Inflammatory macrophage treated with lipopolysaccharide for 1 hour (primary cell): ENCODE results near the gene FTCD.
"Not testable (repeated sequence)": the region's sequence is repeated elsewhere in the genome, so short reads cannot be mapped to it uniquely, and the experiment has no call there.

ENCODE experiments used
- DNase-seq, 2 donors: peaks; one replicate each; pipeline ENCODE4 v3.0.0-alpha.2; 2020 to 2022

The FTCD gene

DNA sequence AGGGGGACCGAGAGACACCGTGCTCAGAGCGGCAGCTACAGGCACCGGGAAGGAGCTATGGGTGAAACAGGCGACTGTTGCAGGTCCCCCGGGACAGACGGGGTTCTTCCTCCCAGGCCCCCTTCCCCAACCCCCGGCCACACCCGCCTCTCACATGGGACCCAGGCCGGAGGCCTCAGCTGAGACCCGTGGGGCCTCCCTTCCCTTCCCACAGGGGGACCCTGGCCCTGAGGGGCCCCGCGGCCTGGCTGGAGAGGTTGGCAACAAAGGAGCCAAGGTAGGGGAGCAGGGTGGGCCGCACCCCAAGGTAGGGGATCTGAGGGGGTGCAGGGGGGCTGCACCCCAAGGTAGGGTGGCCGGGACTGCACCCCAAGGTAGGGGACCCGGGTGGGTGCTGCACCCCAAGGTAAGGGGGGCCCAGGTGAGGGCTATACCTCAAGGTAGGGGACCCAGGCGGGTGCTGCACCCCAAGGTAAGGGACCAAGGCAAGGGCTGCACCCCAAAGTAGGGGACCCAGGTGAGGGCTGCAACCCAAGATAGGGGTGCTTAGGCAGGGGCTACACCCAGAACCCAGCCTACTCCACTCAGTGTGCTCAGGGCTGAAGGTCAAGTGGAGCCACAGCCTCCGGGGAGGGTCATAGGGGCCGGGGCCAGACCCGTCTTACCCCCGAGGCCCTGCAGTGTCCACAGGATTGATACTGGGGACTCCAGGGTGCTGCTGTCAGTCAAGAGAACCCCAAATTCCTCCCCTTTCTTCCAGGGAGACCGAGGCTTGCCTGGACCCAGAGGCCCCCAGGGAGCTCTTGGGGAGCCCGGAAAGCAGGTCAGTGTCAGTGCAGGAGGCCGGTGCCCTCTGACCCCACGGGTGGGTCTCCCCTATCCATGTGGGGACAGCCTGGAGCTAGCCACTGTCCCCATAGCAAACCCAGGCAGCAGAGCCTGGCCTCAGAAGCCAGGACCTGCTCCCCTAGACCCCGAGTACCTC is 34.8 kb downstream of the FTCD start:
- no peak for DNase-seq

DNA sequence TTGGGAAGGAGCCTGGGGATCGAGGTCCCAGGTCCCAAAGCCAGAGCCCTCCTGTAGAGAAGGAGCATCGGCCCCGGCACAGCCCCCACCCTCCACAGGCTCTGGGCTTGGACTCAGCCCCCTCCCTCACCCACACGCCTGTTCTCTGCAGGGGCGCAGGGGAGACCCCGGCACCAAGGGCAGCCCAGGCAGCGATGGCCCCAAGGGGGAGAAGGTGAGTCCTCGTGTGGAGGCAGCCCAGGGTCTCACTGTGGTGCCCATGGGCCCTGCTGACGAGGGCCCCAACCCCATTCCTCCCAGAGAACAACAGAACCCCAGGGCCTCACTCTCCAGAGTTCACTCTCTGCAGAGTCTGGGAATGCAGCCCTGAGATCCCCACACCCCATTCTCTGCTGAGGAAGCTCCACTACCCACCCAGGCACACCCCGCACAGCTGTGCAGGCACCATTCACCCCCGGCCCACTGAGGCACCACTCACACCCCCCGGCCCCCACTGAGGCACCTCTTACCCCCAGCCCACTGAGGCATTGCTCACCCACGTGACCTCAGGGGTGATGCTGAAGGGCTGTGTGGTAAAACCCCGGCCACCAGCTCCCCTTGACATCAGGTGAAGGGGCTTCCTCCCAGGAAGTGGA is 35.6 kb downstream of the FTCD start:
- no peak for DNase-seq

DNA sequence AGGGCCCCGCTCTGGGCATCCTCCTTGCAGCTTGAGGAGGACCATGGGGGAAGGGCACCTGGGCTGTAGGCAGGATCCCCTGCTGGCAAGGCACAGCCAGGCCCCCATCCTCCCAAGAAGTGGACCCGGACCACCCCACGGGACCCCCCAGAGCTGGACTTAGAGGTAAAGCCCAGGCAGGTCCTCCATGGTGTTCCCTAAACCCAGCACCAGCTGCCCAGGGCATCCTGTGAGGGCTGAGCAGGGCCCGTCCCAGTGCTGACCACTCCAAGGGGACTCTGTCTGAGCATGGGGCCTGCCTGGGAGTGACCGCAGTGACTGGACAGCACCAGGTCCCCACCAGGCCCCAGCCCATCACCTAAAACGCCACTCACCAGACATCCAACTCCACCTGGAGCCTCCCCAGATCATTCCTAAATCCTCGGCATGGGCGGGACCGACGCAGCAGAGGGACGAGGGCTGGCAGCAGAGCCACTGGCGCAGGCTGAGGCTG is 36.2 kb downstream of the FTCD start:
- no peak for DNase-seq

DNA sequence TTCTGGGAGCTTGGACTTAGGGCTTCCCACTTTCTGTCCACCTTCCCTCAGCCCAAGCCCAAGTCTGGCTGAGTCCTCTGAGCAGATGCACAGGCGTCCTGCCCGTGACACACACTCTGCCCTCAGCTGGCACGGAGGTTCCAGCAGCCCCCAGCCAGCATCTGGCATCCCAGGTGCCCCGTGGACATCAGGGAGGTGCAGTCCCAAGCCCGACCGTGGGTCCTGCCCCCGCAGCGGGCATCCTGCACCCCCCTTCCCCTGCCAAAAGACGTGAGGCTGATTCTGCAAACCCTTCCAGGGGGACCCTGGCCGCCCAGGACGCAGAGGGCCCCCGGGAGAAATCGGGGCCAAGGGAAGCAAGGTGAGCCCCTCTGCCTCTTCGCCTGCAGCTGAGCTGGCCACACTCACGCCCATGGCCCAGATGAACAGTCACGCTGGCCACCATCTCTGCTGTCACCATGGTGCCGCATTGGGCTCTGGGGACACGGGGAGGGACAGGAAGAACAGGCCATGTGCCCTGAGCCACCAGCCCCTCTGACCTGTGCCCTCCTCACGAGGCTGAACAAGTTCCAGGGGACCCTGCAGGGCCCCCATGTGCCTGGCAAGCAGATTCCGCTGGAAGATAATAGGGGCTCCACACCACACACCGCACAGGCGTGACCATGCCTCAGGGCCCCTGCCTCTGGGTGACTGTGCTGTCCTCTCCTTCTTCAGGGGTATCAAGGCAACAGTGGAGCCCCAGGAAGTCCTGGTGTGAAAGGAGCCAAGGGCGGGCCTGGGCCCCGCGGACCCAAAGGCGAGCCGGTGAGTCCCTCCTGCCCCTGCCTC is 36.8 kb downstream of the FTCD start:
- no peak for DNase-seq

DNA sequence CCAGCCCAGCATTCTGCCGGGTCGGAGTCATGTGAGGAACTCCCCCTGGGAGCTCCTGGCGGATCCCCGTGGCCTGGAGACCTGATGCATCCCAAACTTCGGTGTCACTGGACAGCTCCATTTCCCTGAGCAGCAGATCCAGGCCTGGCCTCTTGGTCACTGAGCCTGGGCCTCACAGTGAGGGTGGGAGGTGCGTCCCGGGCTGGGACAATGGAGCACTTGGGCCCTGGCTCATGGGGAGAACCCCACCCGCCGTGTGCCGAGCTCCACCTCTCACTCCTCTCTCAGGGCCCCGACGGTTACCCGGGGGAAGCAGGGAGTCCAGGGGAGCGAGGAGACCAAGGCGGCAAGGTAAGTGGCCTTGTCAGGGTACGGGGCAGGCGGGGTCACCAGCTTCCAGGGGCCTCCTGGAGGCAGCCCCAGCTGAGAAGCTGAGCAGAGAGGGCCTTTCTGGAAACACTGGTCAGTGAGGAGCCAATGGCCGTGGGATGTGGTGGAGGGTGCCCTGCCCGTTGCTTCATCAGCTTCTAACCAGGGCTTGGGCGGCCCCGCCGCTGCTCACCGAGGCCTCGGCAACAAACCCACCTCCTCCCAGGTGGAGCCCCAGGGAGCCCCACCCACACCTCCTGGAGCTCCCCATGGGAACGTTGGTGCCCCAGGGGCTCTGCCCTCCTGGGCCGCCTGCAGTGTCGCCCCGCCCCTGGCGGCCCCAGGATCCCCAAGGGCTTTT is 37.6 kb downstream of the FTCD start:
- no peak for DNase-seq

DNA sequence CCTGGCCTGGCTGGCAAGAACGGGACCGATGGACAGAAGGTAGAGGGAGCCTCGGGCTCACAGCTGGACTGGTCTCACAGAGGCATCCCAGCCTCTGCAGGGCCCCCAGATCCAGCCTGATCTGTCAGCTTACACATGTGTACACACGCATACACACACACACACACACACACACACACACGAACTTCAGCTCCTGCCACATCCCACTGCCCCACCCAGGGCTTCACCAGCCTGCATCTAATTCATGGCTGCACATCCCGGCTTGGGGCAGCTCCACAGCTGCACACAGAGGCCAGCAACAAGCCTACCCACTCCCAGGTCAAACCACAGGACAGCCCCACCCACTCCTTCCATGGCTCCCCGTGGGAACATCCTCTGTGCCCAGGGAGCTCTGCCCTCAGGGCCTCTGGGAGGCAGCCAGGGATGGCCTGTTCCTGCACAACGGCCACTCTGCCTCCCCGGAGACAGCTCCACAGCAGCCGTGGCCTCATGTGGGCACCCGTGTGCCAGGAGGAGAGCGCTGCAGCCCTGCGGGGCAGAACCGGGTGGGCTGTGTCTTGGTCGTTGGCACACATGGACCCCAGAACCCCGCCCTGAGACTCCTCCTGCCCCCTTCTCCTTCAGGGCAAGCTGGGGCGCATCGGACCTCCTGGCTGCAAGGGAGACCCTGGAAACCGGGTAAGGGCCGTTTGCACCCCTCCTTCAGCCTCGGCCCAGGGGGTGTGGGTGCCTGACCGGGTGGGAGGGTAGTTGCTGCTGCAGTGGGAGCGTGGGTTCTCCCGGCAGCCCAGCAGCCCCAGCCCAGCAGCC is 38.4 kb downstream of the FTCD start:
- no peak for DNase-seq

DNA sequence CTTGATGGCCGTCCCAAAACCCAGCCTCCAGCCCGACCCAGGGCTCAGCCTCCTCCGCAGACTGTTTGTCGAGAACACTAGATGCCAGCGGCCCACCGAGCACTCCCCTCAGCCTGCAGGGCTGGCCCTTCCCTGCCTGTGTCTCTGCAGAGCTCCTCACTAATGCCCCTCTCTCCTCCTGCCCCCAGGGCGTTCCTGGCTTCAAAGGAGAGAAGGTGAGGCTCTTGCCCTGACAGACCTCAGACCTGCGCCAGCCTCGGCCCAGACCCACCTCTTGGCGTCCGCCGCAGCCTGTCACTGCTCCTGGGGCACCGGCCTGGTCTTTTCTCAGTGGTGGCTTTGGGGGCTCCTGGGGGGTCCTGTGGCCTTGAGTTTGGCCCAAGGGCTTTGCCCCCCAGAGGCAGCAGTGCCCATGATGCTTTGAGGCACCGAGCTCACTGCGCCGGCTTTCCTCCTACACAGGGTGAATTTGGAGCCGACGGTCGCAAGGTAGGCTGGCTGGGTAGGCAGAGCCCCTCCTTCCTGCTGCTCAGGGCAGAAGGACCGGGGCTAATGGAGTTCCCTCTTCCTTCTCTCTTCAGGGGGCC is 39.1 kb downstream of the FTCD start:
- DNase-seq: no peak

DNA sequence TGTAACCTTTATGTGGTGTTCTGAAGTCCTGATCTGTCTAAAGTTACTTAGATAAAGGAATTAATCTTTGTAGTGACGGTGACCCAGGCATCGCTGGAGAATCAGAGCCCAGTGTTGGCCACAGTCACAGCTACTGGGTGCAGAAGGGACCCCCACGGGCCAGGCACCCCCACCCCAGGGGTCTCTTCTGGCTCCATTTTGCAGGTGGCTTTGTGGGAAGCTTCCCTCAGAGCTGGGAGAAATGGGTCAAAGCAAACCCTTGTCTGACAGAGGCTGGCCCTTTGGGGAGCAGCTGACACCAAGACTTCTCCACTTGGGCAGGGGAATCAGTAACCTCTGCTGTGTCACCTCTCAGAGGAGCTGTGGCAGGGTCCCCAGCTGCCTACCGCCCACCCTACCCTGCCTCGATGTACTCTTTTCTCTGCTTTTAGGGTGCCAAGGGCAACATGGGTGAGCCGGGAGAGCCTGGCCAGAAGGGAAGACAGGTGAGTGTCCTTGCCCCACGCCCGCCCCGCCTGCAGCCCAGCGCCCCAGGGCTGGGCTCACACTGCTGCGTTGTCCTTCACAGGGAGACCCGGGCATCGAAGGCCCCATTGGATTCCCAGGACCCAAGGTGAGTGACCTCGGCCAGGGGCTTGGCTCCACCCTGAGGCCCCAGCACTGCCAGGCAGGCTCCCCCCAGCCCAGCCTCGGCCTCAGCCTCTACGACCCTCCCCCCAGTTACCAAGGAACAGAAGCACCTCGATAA is 39.8 kb downstream of the FTCD start:
- no peak for DNase-seq

DNA sequence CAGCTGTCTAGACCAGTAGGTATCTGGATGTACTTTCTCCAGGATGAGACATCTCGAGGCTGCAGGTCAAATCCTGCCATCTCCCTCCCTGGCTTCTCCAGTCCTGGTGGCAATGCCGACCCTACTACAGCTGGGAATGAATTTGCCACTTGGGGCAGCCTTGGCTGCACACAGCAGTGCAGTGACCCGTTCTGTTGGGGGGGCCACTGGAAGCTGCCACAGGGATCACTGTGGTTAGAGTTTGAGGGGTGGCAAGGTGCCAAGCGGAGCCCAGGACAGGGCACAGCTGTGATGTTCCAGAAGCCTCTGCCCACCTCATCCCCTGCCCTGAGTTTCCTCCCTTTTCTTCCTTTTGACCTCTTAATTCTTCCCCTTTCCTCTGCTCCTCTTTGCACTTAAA is 40.4 kb downstream of the FTCD start:
- DNase-seq: no peak

DNA sequence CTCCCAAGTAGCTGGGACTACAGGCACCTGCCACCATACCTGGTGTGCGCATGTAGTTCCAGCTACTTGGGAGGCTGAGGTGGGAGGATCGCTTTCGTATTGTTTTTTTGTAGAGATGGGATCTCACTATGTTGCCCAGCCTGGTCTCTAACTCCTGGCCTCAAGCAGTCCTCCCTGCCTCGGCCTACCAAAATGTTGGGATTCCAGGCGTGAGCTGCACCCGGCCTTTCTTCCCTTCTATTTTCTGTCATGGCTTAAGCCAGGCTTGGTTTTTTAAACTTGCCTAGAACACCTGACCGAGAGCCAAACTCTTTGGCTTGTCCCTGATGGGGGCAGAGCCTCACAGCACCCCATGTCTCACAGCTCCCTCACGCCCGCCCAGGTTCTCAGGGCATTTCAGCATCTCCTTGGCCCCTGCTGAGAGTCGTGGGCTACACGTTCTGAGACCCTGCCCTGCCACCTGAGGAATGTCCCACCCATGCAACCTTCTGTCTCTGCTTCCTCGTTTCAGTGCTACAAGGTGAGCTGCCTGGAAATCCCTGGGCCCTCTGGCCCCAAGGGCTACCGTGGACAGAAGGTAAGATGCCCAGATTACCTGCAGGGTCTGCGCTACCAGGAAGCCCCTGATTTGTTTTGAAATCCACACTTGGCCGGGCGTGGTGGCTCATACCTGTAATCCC is 41.7 kb downstream of the FTCD start:
- DNase-seq: no peak

DNA sequence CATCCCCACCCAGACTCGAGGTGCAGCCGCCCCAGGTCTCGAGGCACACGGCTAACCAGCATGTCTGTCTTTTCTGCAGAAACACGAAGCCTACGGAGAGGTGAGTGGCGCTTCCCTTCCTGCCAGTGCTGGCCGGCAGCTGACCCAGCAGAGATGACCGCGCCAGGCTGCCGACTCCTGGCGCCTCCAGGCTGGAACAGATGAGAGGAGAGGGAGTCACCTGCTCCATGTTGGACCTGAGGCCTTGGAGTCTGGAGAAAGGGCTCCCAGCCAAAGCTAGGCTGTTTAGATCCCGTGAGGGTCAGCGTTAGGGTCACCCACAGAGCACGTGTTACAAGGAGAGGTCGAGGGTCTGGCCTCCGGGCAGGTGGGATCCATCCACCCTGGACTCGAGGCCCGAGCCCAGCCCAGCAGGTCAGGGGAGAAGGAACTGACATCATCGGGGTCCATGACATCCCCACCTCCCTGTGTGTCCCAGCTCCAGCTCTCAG is 42.6 kb downstream of the FTCD start:
- DNase-seq: no peak

DNA sequence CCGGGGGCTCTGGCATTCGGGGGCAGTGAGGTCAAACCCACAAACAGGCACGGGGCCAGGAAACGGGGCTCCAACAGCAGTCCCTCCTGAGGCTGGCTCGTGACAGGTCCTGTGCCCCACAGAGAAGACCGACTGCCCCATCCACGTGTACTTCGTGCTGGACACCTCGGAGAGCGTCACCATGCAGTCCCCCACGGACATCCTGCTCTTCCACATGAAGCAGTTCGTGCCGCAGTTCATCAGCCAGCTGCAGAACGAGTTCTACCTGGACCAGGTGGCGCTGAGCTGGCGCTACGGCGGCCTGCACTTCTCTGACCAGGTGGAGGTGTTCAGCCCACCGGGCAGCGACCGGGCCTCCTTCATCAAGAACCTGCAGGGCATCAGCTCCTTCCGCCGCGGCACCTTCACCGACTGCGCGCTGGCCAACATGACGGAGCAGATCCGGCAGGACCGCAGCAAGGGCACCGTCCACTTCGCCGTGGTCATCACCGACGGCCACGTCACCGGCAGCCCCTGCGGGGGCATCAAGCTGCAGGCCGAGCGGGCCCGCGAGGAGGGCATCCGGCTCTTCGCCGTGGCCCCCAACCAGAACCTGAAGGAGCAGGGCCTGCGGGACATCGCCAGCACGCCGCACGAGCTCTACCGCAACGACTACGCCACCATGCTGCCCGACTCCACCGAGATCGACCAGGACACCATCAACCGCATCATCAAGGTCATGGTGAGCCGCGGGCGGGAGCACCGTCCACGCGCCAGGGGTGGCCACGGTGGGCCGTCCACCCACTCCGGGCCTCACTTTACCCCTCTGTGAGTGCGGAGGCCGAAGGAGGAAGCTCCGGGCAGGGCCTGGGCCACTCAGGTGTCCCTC is 43.3 kb downstream of the FTCD start:
- no peak for DNase-seq

DNA sequence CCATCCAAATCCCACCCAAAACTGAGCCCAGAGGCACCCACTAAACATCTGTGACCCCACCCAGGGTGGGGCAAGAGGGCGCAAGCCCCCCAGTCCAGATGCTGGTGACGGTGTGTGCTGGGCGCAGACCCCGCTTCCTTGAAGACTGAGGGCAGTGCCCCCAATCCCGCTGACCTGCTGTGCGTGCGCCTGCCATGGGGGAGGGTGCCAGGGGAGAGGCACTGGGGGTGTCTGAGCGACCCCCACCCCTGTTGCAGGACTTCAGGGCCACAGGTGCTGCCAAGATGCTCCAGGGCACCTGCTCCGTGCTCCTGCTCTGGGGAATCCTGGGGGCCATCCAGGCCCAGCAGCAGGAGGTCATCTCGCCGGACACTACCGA is 44.2 kb downstream of the FTCD start:
- DNase-seq: no peak

DNA sequence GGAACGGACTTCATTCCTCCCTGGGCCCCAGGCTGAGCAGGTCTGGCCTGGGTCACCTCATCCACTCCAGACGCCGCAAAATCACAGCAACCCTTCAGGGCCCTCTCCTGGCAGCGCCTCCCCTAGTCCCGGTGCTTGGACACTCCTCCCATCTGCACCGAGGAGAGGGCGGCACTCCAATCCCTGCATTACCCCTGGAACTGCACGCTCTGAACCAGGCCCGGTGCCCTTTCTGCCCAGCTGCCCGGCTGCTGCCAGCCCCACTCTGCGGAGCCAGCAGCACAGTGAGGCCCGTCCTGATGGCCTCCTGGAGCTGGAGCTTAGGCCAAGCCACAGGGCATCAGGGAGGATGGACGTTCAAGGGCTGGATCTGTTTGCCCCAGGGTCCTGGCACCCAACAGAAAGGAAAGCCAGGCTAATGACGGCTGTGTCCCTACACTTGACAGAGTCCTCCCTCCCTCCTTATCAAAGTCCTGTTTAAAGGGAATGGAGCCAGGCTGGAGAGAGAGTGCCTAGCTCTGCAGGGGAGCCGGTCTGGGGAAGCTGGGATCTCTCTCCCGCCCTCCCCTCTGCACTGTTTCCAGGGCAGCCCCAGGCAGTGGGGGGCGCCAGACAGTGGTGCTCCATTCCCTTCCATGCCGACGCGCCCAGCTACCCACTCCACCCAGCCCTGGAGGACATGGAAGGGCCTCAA is 44.7 kb downstream of the FTCD start:
- DNase-seq: no peak

DNA sequence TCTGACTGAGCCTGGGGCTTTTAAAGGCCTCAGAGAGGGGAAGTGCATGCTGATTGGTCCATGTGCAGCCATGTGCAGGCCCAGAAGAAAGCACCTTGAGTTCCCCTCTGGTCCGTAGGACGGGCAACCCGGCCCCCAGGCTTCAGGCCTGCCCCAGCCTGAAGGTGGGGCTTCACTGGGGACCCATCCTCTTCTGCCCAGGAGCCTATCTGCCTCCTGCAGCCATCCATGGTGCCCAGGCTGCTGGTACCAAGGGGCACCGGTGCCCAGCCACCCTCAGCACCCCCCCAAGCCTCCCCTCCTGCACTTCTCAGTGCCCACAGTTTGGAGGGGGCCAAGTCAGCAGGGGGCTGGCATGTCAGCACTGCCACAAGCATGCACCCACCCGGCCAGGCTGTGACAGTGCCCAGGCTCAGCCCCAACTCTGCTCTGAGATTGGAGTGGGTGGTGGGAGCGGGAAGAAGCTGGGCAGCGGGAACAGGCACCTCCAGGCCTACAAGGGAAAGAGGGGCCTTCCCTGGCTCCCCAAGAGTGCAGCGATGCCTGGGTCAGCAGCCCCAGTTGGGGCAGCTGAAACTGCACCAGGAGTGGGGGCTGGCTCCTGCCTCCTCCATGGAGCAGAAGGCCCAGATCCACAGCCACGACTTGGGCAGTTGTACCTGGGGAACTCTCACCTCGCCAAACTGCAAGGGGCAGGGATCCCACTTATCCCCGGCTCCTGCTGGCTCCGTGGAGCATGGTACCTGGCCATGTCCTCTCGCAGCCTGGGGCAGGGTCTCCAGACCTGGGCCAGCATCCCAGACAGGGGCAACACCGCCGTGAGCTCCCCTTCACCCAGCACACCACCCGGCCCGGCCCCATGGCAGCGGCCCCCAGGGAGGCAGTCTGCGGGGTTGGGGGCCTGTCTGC is 45.8 kb downstream of the FTCD start:
- no peak for DNase-seq

DNA sequence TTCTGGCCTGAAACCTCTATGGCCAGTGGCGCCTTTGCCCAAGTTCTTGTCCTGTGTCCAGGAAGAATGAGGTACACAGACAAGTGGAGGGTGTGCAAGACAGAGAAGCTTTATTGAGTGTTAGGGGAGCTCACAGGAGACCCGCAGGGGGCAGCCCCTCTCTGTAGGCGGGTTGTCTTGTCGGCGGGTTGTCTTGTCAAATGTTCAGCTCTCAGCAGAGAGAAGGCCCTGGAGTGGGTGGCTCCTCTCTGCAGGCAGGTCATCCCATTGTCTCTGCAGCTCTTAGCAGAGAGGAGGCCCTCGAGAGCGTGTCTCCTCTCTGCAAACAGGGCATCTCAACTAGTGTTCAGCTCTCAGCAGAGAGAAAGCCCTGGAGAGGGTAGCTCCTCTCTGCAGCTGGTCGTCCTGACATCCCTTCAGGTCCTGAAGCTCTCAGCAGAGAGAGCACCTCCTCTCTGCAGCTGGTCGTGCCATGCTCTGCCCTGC is 46.5 kb downstream of the FTCD start:
- no peak for DNase-seq

DNA sequence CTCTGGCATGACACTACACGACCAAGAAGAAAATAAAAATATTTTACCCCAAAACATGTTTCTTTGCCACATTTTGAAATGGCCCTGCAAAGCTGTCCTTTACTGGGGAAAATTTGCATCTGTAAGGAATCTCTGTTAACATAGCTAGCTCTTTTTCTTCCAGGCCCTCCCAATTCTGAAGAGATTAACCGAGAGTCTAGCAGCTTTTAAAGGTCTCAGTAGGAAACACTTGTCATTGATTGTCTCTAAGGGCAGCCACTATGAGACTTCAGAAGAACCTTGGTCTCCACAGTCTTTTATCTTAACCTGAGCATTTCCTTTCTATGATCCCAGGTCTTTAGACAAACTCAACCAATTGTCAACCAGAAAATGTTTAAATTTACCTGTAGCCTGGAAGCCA is 48.0 kb downstream of the FTCD start:
- DNase-seq: not testable (repeated sequence)
